ENCODE measurements around the gene FRMPD3. TPM values are rescaled to one million over a fixed set of nuclear protein-coding genes. Genes with fewer than 3 reads are reported as not detected.
"Not testable (repeated sequence)": the region's sequence is repeated elsewhere in the genome, so short reads cannot be mapped to it uniquely, and the experiment has no call there.

FRMPD3 gene
- total RNA-seq, 1 experiment from 2014 or later: not detected

DNA sequence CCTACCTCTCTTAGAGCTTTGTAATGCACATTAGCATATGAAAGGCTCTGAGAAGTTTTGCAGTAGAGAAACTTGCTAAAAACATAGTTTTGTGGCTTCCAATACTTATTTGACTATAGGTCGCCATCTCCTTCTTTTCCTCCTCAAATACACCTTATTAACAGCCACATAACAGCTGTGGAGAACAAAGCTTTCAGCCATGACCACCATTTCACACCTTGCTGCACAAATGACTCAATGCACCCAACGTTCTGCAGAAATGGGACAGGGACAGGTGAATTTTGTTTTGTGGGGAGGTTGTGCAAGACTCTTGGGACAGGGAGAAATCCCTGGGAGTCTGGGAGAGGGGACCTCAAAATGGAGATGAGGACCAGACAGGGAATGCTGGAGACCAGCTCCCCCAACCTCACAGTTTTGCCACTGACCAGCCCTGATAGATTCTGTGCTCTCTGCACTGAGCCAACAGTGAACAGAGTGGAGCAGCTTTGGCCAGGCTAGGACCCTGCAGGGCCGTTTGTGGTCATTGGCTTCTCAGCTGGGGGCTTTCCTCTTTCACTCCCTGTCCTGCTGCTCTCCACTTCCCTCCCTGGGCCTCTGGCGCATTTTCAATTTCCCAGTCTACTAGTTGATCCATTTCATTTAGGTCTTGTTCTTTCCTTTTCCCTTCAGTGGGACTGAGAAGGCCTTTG lies 16.6 kb downstream of the FRMPD3 start:
- POLR2A ChIA-PET: no interaction called here
- no TSS peak for BruUV-seq (replicated peaks)

DNA sequence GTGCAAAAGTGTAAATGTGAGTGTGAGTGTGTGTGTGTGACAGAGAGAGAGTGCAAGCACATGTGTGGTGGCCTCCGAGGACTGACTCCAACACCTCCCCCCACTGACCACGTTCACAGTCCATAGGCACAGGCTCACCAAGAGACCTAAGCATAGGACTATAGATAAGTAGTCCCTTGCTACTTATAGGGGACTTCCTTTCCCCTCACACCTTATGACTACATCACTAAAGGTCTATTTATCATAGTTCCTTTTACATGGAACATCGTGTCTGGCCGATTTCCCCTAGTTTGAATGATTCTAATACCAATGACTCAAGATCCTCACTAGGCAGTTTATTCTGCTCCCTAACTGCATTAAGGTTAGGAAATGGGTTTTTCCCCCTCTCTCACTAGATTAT lies 17.8 kb downstream of the FRMPD3 start:
- intact Hi-C loops (cut with micrococcal nuclease): no loop called here
- POLR2A ChIA-PET: no interaction called here
- Mint-ChIP-seq H3K4me3 (ENCODE audit: unreplicated experiment) (no peak overlapping the region), H3K4me1 (ENCODE audit: insufficient read depth, unreplicated experiment) (no peaks in the 10 kb centered on the region), H3K36me3 (ENCODE audit: insufficient read depth, unreplicated experiment) (no peaks in the 10 kb centered on the region), H3K27ac (ENCODE audit: low read depth, unreplicated experiment) (no peak overlapping the region), H3K27me3 (ENCODE audit: insufficient read depth, unreplicated experiment) (peaks cover 33% of the 10 kb centered on the region), H3K9me3 (ENCODE audit: unreplicated experiment) (no peaks in the 10 kb centered on the region)
- CTCF ChIA-PET: interaction anchor here (0.6 kb wide), 1 partner anchor 54 kb away, joined by 3 read pairs; no protein-coding TSS in a partner anchor
- no TSS peak for BruUV-seq (replicated peaks)
- TF ChIP-seq, protein P1, sequence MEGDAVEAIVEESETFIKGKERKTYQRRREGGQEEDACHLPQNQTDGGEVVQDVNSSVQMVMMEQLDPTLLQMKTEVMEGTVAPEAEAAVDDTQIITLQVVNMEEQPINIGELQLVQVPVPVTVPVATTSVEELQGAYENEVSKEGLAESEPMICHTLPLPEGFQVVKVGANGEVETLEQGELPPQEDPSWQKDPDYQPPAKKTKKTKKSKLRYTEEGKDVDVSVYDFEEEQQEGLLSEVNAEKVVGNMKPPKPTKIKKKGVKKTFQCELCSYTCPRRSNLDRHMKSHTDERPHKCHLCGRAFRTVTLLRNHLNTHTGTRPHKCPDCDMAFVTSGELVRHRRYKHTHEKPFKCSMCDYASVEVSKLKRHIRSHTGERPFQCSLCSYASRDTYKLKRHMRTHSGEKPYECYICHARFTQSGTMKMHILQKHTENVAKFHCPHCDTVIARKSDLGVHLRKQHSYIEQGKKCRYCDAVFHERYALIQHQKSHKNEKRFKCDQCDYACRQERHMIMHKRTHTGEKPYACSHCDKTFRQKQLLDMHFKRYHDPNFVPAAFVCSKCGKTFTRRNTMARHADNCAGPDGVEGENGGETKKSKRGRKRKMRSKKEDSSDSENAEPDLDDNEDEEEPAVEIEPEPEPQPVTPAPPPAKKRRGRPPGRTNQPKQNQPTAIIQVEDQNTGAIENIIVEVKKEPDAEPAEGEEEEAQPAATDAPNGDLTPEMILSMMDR (IDR thresholded peaks at IDR 0.05; ENCODE audit: unreplicated experiment): no peak
- no peak for DNase-seq (ENCODE audit: unreplicated experiment)

More for the DNA sequence above, 16.6 kb downstream of the FRMPD3 start:
- no peaks in the 10 kb centered on the region for H3K4me1 Mint-ChIP-seq (ENCODE audit: insufficient read depth, unreplicated experiment)
- CTCF ChIA-PET: interaction anchor here (0.6 kb wide), 1 partner anchor 189 kb away, joined by 3 read pairs; no protein-coding TSS in a partner anchor
- no peak for DNase-seq (ENCODE audit: unreplicated experiment)
- TF ChIP-seq, protein P1 (IDR thresholded peaks at IDR 0.05; ENCODE audit: unreplicated experiment): no peak
- no peaks in the 10 kb centered on the region for H3K36me3 Mint-ChIP-seq (ENCODE audit: insufficient read depth, unreplicated experiment)
- intact Hi-C loops (cut with micrococcal nuclease): no loop called here
- no peak overlapping the region for H3K27ac Mint-ChIP-seq (ENCODE audit: low read depth, unreplicated experiment)
- no peak overlapping the region for H3K4me3 Mint-ChIP-seq (ENCODE audit: unreplicated experiment)
- peaks cover 45% of the 10 kb centered on the region for H3K27me3 Mint-ChIP-seq (ENCODE audit: insufficient read depth, unreplicated experiment)
- H3K9me3 Mint-ChIP-seq (ENCODE audit: unreplicated experiment): no peaks in the 10 kb centered on the region

DNA sequence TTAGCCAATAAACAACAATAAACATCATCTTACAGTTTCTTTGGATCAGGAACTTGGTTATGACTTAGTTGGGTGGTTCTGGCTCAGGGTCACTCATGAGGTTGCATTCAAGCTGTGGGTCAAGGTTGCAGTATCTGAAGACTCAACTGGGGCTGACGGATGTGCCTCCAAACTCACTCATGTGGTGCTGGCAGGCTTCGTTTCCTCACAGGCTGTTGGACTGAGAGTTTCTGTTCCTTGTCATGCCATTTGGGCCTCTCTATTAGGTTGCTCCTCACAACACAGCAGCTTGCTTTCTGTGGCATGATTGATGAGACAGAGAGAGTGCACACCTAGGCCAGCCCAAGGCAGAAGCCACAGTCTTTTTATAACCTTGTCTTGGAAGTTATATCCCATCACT lies 20.7 kb downstream of the FRMPD3 start:
- no TSS peak for BruUV-seq (replicated peaks)
- H3K36me3 Mint-ChIP-seq (ENCODE audit: insufficient read depth, unreplicated experiment): no peaks in the 10 kb centered on the region
- CTCF ChIA-PET: interaction anchor here (0.5 kb wide), 1 partner anchor 356 kb away, joined by 3 read pairs; no protein-coding TSS in a partner anchor

DNA sequence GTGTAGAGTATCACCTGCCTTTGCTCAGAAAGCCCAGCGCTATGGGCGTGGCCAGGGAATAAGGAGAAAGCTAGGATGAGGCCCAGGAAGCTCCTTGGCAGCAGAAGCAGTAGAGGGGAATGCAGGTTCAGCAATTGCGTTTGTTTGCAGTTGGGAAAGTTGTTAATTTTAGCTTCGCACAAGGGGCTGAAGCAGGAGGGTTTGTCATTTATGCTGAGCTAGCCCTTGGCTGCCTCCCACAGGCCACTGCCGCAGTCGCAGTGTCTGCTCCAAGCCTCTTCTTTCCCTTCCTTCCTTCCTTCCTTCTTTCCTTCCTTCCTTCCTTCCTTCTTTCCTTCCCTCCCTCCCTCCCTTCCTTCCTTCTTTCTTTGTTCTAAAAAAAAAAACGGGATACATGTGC lies 21.5 kb downstream of the FRMPD3 start:
- ChIA-PET POLR2A (no interaction called here), CTCF (interaction anchor here (0.5 to 0.8 kb wide), 2 partner anchors 31 to 355 kb away, joined by 3 to 4 read pairs; no protein-coding TSS in a partner anchor)
- no peak for DNase-seq (ENCODE audit: unreplicated experiment)
- H3K36me3 Mint-ChIP-seq (ENCODE audit: insufficient read depth, unreplicated experiment): no peaks in the 10 kb centered on the region
- H3K4me3 Mint-ChIP-seq (ENCODE audit: unreplicated experiment): no peak overlapping the region
- no TSS peak for BruUV-seq (replicated peaks)
- TF ChIP-seq, protein P1 (IDR thresholded peaks at IDR 0.05; ENCODE audit: unreplicated experiment): no peak
- intact Hi-C loops (cut with micrococcal nuclease): no loop called here
- H3K4me1 Mint-ChIP-seq (ENCODE audit: insufficient read depth, unreplicated experiment): no peaks in the 10 kb centered on the region
- H3K9me3 Mint-ChIP-seq (ENCODE audit: unreplicated experiment): no peaks in the 10 kb centered on the region
- peaks cover 24% of the 10 kb centered on the region for H3K27me3 Mint-ChIP-seq (ENCODE audit: insufficient read depth, unreplicated experiment)
- no peak overlapping the region for H3K27ac Mint-ChIP-seq (ENCODE audit: low read depth, unreplicated experiment)

More for the DNA sequence above, 20.7 kb downstream of the FRMPD3 start:
- no peaks in the 10 kb centered on the region for H3K9me3 Mint-ChIP-seq (ENCODE audit: unreplicated experiment)
- DNase-seq (ENCODE audit: unreplicated experiment): no peak
- POLR2A ChIA-PET: interaction anchor here (0.6 kb wide), 1 partner anchor 30 kb away, joined by 3 read pairs; no protein-coding TSS in a partner anchor
- H3K27ac Mint-ChIP-seq (ENCODE audit: low read depth, unreplicated experiment): no peak overlapping the region
- H3K4me1 Mint-ChIP-seq (ENCODE audit: insufficient read depth, unreplicated experiment): no peaks in the 10 kb centered on the region
- no peak overlapping the region for H3K4me3 Mint-ChIP-seq (ENCODE audit: unreplicated experiment)
- intact Hi-C loops (cut with micrococcal nuclease): no loop called here
- TF ChIP-seq, protein P1 (IDR thresholded peaks at IDR 0.05; ENCODE audit: unreplicated experiment): no peak
- peaks cover 20% of the 10 kb centered on the region for H3K27me3 Mint-ChIP-seq (ENCODE audit: insufficient read depth, unreplicated experiment)

DNA sequence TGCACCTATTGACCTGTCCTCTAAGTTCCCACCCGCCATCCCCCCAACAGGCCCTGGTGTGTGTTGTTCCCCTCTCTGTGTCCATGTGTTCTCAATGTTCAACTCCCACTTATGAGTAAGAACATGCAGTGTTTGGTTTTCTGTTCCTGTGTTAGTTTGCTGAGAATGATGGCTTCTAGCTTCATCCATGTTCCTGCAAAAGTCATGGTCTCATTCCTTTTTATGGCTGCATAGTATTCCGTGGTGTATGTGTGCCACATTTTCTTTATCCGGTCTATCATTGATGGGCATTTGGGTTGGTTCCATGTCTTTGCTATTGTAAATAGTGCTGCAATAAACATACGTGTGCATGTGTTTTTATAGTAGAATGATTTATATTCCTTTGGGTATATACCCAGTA lies 22.0 kb downstream of the FRMPD3 start:
- H3K36me3 Mint-ChIP-seq (ENCODE audit: insufficient read depth, unreplicated experiment); DNase-seq (ENCODE audit: unreplicated experiment); H3K4me1 Mint-ChIP-seq (ENCODE audit: insufficient read depth, unreplicated experiment); POLR2A ChIA-PET; H3K4me3 Mint-ChIP-seq (ENCODE audit: unreplicated experiment); intact Hi-C loops (cut with micrococcal nuclease); BruUV-seq (replicated peaks); H3K27ac Mint-ChIP-seq (ENCODE audit: low read depth, unreplicated experiment); H3K9me3 Mint-ChIP-seq (ENCODE audit: unreplicated experiment): not testable (repeated sequence)
- H3K27me3 Mint-ChIP-seq (ENCODE audit: insufficient read depth, unreplicated experiment): peaks cover 28% of the 10 kb centered on the region
- CTCF ChIA-PET: interaction anchor here (0.8 kb wide), 1 partner anchor 32 kb away, joined by 4 read pairs; no protein-coding TSS in a partner anchor
